Karpas-422 (cell line): Measurements from ENCODE around the gene ITPR3. TPM values are rescaled to one million over a fixed set of nuclear protein-coding genes. Genes with fewer than 3 reads are reported as not detected.
A peak's percentile ranks its signal among the peaks of the same experiment; 100 is the strongest.

Experiments used
- DNase-seq: peaks from one replicate; pipeline ENCODE4 v3.0.0-alpha.2; 2015
- H2AFZ ChIP-seq: fragments of 200-600 bp; sonication (generic); 2 replicates; pipeline ENCODE4 v1.6.1; 2014; ENCODE audit warnings: antibody characterized with exemption, low read length, mixed read lengths
- H3K27ac ChIP-seq: fragments of 200-600 bp; sonication (generic); 2 replicates; pipeline ENCODE4 v1.5.1; 2014; ENCODE audit warnings: mild to moderate bottlenecking, low read length, moderate library complexity
- H3K27me3 ChIP-seq: fragments of 200-600 bp; sonication (generic); 2 replicates; pipeline ENCODE4 v1.6.1; 2014; ENCODE audit warnings: low read length, mixed read lengths
- H3K36me3 ChIP-seq: fragments of 200-600 bp; sonication (generic); 2 replicates; pipeline ENCODE4 v1.6.1; 2014; ENCODE audit warnings: low read length, mixed read lengths; ENCODE audit not compliant: insufficient read depth
- H3K4me1 ChIP-seq: fragments of 200-600 bp; sonication (generic); 2 replicates; pipeline ENCODE4 v1.6.1; 2014; ENCODE audit warnings: mild to moderate bottlenecking, low read length, mixed read lengths
- H3K4me2 ChIP-seq: fragments of 200-600 bp; sonication (generic); 2 replicates; pipeline ENCODE4 v1.6.1; 2014; ENCODE audit warnings: low read length, low read depth, mild to moderate bottlenecking; ENCODE audit not compliant: poor library complexity, severe bottlenecking
- H3K4me3 ChIP-seq: fragments of 200-600 bp; sonication (generic); 2 replicates; pipeline ENCODE4 v1.5.1; 2014; ENCODE audit warnings: mild to moderate bottlenecking, antibody characterized with exemption, low read length, mixed read lengths
- H3K79me2 ChIP-seq: fragments of 200-600 bp; sonication (generic); 2 replicates; pipeline ENCODE4 v1.6.1; 2014; ENCODE audit warnings: mild to moderate bottlenecking, low read length, mixed read lengths
- H3K9ac ChIP-seq: fragments of 200-600 bp; sonication (generic); 2 replicates; pipeline ENCODE4 v1.6.0; 2014; ENCODE audit warnings: low read length
- H3K9me2 ChIP-seq: fragments of 200-600 bp; sonication (generic), shearing (Covaris generic); replicated peaks from 2 replicates; pipeline ENCODE4 v1.6.0; 2014; ENCODE audit warnings: mild to moderate bottlenecking, low read length, moderate library complexity; ENCODE audit not compliant: insufficient read depth
- H3K9me3 ChIP-seq: fragments of 300-700, 200-600 bp; sonication (generic); 2 replicates; pipeline ENCODE4 v1.6.1; 2014; ENCODE audit warnings: low read length, mixed read lengths
- H4K20me1 ChIP-seq: fragments of 200-600 bp; sonication (generic); 2 replicates; pipeline ENCODE4 v1.6.1; 2014; ENCODE audit warnings: mild to moderate bottlenecking, antibody characterized with exemption, low read length, low read depth; ENCODE audit not compliant: insufficient read depth
- total RNA-seq: library from RNA; depleted of rRNA; stranded (reverse); fragments of >200 nt; shearing (Covaris generic); gene quantifications from 2 replicates; pipeline ENCODE4 v1.2.3, GENCODE V29; 2014; ENCODE audit warnings: low replicate concordance

The ITPR3 gene
- total RNA-seq, 1 experiment from 2014 or later: 3.9 TPM

DNA sequence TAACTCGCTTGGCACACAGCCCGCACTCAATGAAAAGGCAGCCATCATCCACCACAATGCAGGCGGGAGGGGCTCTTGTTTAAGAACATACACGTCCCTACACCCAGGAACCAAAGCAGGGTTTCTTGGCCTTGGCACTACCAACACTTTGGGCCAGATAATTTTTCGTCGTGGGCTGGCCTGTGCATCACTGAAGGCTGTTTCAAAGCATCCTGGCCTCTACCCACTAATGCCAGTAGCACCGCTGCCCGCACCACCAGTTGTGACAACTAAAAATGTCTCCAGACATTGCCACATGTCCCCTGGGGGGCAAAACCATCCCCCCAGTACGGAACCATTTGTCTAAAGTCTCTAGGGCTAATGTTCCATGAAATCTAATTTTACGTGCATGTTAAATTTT is 77.4 kb downstream of the ITPR3 start:
- peak overlapping the region; percentile 69 for H3K4me2 ChIP-seq
- no peaks in the 10 kb centered on the region for H3K27me3 ChIP-seq
- no peaks in the 10 kb centered on the region for H3K9me2 ChIP-seq
- peak overlapping the region; percentile 60 for H3K9ac ChIP-seq
- peaks cover 54% of the 10 kb centered on the region for H3K4me1 ChIP-seq
- H3K9me3 ChIP-seq: no peaks in the 10 kb centered on the region
- H4K20me1 ChIP-seq: peaks cover 3% of the 10 kb centered on the region; the same call in 1 of the 2 replicates
- peak; percentile 52 for DNase-seq
- no peak overlapping the region for H2AFZ ChIP-seq
- H3K4me3 ChIP-seq: peak overlapping the region; percentile 38; the same call in 1 of the 2 replicates
- H3K36me3 ChIP-seq: peaks cover 12% of the 10 kb centered on the region; the same call in 1 of the 2 replicates
- H3K27ac ChIP-seq: peak overlapping the region; percentile 82
- H3K79me2 ChIP-seq: peaks cover 3% of the 10 kb centered on the region; the same call in 1 of the 2 replicates

DNA sequence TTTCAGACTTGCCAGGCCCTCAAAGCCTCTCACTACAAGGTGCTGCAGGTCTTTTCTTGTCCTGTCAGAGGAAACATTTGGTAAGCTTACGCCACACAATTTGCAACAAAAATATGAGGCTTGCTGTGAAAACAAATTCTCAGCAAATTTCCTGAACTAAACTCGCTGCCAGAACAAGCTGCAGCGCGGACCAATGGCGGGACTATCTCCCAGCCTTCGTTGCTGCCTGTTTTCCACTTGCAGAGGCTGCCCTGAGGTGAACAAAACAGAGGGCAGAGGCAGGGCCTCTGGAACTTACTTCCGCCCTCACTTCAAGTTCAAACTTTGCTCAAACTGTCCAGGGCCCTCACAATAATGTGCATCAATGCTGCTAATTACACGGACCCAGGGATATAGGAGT is 78.0 kb downstream of the ITPR3 start:
- peak overlapping the region; percentile 69 for H3K4me2 ChIP-seq
- H3K9ac ChIP-seq: peak overlapping the region; percentile 60
- no peaks in the 10 kb centered on the region for H3K9me3 ChIP-seq
- no peak overlapping the region for H2AFZ ChIP-seq
- peak overlapping the region; percentile 38; the same call in 1 of the 2 replicates for H3K4me3 ChIP-seq
- peak; percentile 59 for DNase-seq
- H4K20me1 ChIP-seq: peaks cover 3% of the 10 kb centered on the region; the same call in 1 of the 2 replicates
- peaks cover 3% of the 10 kb centered on the region; the same call in 1 of the 2 replicates for H3K79me2 ChIP-seq
- H3K36me3 ChIP-seq: peaks cover 12% of the 10 kb centered on the region; the same call in 1 of the 2 replicates
- peaks cover 54% of the 10 kb centered on the region for H3K4me1 ChIP-seq
- no peaks in the 10 kb centered on the region for H3K27me3 ChIP-seq
- peak overlapping the region; percentile 82 for H3K27ac ChIP-seq
- H3K9me2 ChIP-seq: no peaks in the 10 kb centered on the region

DNA sequence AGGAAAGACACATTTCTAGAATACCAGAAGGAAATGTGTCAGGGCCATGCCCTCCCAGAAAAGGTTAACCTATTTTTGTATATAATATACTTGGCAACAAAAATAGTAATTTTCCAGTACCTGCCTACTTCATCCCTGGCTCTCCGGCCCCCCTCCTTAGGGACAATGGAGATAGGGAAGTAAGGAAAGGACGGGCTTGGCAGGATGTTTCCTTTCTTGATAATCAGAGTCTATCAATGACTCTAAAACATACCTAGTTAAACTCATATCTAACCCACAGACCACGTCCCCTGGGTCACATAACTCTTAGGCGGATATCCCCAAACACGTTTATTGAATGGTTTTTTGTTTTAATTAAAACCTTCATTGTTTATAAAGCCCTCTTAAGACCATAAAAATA is 78.6 kb downstream of the ITPR3 start:
- Histone ChIP-seq H3K4me1 (peaks cover 54% of the 10 kb centered on the region), H3K79me2 (peaks cover 3% of the 10 kb centered on the region; the same call in 1 of the 2 replicates), H2AFZ (no peak overlapping the region), H3K9ac (peak overlapping the region; percentile 60), H3K36me3 (peaks cover 12% of the 10 kb centered on the region; the same call in 1 of the 2 replicates), H3K4me3 (no peak overlapping the region; the same call in 1 of the 2 replicates), H3K27ac (peak overlapping the region; percentile 82), H3K9me2 (no peaks in the 10 kb centered on the region), H3K27me3 (no peaks in the 10 kb centered on the region), H3K4me2 (peak overlapping the region; percentile 69), H3K9me3 (no peaks in the 10 kb centered on the region), H4K20me1 (peaks cover 3% of the 10 kb centered on the region; the same call in 1 of the 2 replicates)
- DNase-seq: no peak

DNA sequence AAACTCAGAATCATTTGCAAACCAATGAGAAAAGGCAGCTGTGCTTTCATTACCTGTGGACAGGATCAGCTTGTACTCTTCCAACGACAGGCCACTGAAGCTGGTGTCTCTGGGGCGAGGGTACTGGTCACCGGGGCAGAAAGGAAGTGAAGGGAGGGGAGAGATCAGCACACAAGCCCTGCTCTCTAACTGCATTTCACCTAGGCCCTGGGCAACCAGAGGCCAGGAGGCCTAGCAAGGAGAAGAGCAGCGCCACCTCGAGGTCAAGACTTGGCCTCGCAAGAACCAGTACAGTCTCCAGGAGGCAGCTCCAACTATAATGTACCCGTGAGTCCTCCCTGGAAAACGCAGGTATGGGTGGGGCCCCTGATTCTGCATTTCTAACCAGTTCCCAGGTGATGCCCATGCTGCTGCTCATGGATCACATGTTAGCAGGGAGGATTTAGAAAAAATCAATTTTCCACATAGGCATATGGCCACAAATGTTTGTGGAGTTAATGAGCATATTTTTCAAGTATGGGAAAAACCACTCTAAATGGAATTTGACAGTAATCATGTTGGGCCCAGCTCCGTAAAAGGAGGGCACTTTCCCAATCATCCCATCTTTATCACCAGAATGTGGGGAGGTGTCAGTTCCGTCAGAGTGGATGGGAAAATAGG is 79.4 kb downstream of the ITPR3 start:
- no peak overlapping the region for H2AFZ ChIP-seq
- peak overlapping the region; percentile 18; the same call in 1 of the 2 replicates for H3K4me3 ChIP-seq
- no peaks in the 10 kb centered on the region for H3K9me2 ChIP-seq
- peaks cover 3% of the 10 kb centered on the region; the same call in 1 of the 2 replicates for H4K20me1 ChIP-seq
- DNase-seq: peak; percentile 94
- peak overlapping the region; percentile 60 for H3K9ac ChIP-seq
- peaks cover 53% of the 10 kb centered on the region for H3K4me1 ChIP-seq
- H3K9me3 ChIP-seq: no peaks in the 10 kb centered on the region
- H3K79me2 ChIP-seq: peaks cover 3% of the 10 kb centered on the region; the same call in 1 of the 2 replicates
- peak overlapping the region; percentile 69 for H3K4me2 ChIP-seq
- H3K27me3 ChIP-seq: no peaks in the 10 kb centered on the region
- peak overlapping the region; percentile 82 for H3K27ac ChIP-seq
- peaks cover 12% of the 10 kb centered on the region; the same call in 1 of the 2 replicates for H3K36me3 ChIP-seq

DNA sequence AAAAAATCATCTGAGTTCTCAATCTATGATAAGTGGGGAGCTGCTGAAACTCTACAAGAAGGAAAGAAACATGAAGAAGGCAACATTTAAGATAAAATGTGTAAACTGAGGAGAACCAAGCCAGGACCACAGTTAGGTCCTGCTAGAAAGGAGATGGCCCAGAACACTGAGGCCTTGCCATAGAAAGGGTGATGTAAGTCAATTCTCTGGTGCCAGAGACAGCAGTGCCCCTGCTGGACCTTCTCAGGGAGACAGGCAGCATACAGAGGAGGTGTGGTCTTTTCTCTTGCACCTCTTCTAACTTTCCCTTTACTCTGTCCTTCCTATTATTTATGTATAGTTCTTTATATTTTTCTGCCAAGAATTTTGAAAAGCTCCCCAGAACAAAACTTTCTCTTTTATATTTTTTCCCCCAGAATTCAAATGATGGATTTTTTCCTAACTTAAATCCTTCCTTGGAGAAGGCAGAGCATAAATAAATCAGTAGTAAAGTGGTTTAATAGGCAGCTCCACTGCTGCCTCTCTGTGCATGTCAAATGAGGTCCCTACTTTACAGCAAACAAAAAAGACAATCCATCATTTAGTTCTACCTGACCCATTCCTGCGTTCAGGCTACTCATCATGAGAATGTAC is 81.3 kb downstream of the ITPR3 start:
- peak; percentile 78 for DNase-seq
- H3K4me2 ChIP-seq: no peak overlapping the region
- H3K9ac ChIP-seq: no peak overlapping the region
- peaks cover 3% of the 10 kb centered on the region; the same call in 1 of the 2 replicates for H3K79me2 ChIP-seq
- H2AFZ ChIP-seq: no peak overlapping the region
- no peaks in the 10 kb centered on the region for H3K9me3 ChIP-seq
- peaks cover 8% of the 10 kb centered on the region; the same call in 1 of the 2 replicates for H3K36me3 ChIP-seq
- no peaks in the 10 kb centered on the region for H4K20me1 ChIP-seq
- H3K4me3 ChIP-seq: no peak overlapping the region
- no peaks in the 10 kb centered on the region for H3K9me2 ChIP-seq
- H3K27me3 ChIP-seq: no peaks in the 10 kb centered on the region
- H3K4me1 ChIP-seq: peaks cover 33% of the 10 kb centered on the region
- H3K27ac ChIP-seq: no peak overlapping the region

DNA sequence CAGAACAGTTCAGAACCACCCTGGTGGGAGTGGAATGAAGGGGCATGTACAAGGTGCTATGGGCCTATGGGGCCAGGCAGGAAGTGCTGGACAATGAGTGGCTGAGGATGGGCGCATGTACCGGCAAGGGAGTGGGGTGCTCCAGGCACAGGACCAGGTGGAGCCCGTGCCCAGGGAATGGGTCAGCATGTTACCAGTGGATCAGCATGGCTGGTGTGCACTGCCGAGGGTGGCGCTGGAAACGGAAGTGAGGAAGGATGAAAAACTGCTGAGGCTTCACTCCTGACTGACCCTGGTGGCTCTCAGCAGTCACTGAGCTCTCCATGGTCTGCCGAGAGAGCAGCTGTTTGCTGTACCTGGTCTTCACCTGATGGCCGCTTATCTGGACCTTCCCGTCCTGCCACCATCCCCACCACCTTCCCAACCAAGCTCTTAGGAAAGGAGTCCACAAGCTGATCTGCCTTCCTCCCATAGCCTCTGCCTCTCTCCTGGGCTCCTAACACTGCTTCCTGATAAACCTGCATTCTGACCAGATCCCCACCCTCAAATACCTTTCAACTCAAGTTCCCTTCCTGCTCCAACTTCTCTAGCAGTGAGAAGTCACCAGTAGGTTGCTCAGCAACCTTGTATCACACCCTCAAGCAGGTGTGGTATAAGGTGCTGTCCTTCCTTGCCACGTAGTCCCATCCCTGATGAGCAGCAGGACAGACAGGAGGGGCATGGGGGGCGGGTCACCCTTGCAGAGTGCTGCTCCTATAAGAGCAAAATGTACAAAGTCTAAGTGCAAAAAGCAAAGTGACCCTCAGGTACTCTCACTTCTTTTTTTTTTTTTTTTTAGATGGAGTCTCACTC is 83.3 kb downstream of the ITPR3 start:
- Histone ChIP-seq H3K4me3 (no peak overlapping the region), H3K36me3 (peaks cover 9% of the 10 kb centered on the region; the same call in 1 of the 2 replicates), H3K9ac (no peak overlapping the region), H3K27me3 (no peaks in the 10 kb centered on the region), H3K27ac (no peak overlapping the region), H3K4me2 (no peak overlapping the region), H3K9me2 (no peaks in the 10 kb centered on the region), H2AFZ (no peak overlapping the region), H4K20me1 (no peaks in the 10 kb centered on the region), H3K4me1 (peaks cover 19% of the 10 kb centered on the region), H3K79me2 (peaks cover 10% of the 10 kb centered on the region; the same call in 1 of the 2 replicates), H3K9me3 (no peaks in the 10 kb centered on the region)
- no peak for DNase-seq

DNA sequence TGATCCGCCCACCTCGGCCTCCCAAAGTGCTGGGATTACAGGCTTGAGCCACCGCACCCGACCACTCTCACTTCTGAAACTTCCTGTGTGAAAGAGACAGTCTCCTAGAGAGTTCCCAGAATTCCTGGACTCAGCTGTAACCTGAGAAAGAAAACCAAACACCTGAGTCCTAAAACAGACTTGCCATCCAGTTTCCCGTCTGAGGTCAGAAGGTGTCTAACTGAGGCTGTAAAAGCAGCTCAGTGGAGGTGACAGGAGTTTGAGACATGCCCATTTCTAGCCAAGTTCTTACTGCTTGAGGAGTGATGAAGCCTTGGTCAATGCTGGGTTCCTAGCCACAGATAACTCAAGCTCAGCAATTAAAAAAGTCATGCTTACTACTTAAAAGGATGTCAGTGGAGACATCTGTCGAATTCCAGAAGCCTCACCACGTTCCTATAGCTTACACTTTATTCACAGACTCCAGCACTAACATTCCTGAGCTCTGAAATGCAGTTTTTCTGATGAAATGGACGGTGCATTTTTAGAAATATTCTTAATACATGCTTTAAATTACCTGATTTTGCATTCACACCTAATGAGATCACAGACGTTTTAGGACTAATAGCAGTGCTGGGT is 84.3 kb downstream of the ITPR3 start:
- H3K36me3 ChIP-seq: peaks cover 14% of the 10 kb centered on the region; the same call in 1 of the 2 replicates
- H3K9me2 ChIP-seq: no peaks in the 10 kb centered on the region
- no peak for DNase-seq

More for the DNA sequence above, 84.3 kb downstream of the ITPR3 start:
- Histone ChIP-seq H3K27ac (no peak overlapping the region), H3K4me1 (peaks cover 19% of the 10 kb centered on the region), H3K27me3 (no peaks in the 10 kb centered on the region), H3K9ac (no peak overlapping the region), H3K4me3 (no peak overlapping the region), H3K4me2 (no peak overlapping the region), H3K79me2 (peaks cover 19% of the 10 kb centered on the region), H3K9me3 (no peaks in the 10 kb centered on the region), H4K20me1 (no peaks in the 10 kb centered on the region), H2AFZ (no peak overlapping the region)
